Measurements from ENCODE around the gene NPNT. TPM values are rescaled to one million over a fixed set of nuclear protein-coding genes. Genes with fewer than 3 reads are reported as not detected.

The NPNT gene
- total RNA-seq, 4 donors from 2014 or later: 3.8 to 12.4 (median 6.9) TPM

- intact Hi-C loops (cut with DNase I; ENCODE audit: low total_unique reads): no loop called here
- no peak overlapping the region for H3K4me3 ChIP-seq (ENCODE audit: low read depth, poor library complexity, severe bottlenecking)
- DNase-seq (ENCODE audit: low spot score in 2 of 2): no peak
- TF ChIP-seq POLR2A (IDR thresholded peaks at IDR 0.05) (no peak), CTCF (IDR thresholded peaks at IDR 0.05) (no peak)
Observed at GRCh38 chr4:106019771-106020170, 124.5 kb downstream of the NPNT start.

Other genes starting within 250 kb of the NPNT start
- gene INTS12, start 186.8 kb upstream of the NPNT start, total RNA-seq: 10 to 100 TPM; 14.7 to 21.8 (median 17.8) TPM
- 10 to 100 TPM in 2 of 4 donors, 1 to 10 TPM in 2; 5.1 to 14.8 (median 9.8) TPM for gene GSTCD, start 186.7 kb upstream of the NPNT start, total RNA-seq

Data from lower leg skin (tissue), 4 donors.